ENCODE data around the gene RNF13.

Gene RNF13

GRCh38 chr3:149894205-149894604 lies 81.2 kb downstream of the RNF13 start:
- H3K36me3 Mint-ChIP-seq: peaks cover 20% of the 10 kb centered on the region
- no peaks in the 10 kb centered on the region for H3K9me3 Mint-ChIP-seq
- no peak overlapping the region for H3K27ac Mint-ChIP-seq
- no peak overlapping the region for H3K4me3 Mint-ChIP-seq
- no peaks in the 10 kb centered on the region for H3K27me3 Mint-ChIP-seq
- peaks cover 11% of the 10 kb centered on the region for H3K4me1 Mint-ChIP-seq

GRCh38 chr3:149895339-149895738 lies 82.3 kb downstream of the RNF13 start:
- H3K4me1 Mint-ChIP-seq: peaks cover 11% of the 10 kb centered on the region
- H3K9me3 Mint-ChIP-seq: no peaks in the 10 kb centered on the region
- no peak overlapping the region for H3K4me3 Mint-ChIP-seq
- H3K27me3 Mint-ChIP-seq: no peaks in the 10 kb centered on the region
- H3K36me3 Mint-ChIP-seq: peaks cover 14% of the 10 kb centered on the region
- no peak overlapping the region for H3K27ac Mint-ChIP-seq

GRCh38 chr3:149895769-149896168 lies 82.8 kb downstream of the RNF13 start:
- H3K27me3 Mint-ChIP-seq: no peaks in the 10 kb centered on the region
- no peak overlapping the region for H3K4me3 Mint-ChIP-seq
- H3K27ac Mint-ChIP-seq: no peak overlapping the region
- H3K36me3 Mint-ChIP-seq: peaks cover 13% of the 10 kb centered on the region
- no peaks in the 10 kb centered on the region for H3K9me3 Mint-ChIP-seq
- peaks cover 7% of the 10 kb centered on the region for H3K4me1 Mint-ChIP-seq

GRCh38 chr3:149898771-149899170 lies 85.8 kb downstream of the RNF13 start:
- Mint-ChIP-seq H3K36me3 (peaks cover 19% of the 10 kb centered on the region), H3K27me3 (no peaks in the 10 kb centered on the region), H3K4me1 (peaks cover 7% of the 10 kb centered on the region), H3K4me3 (no peak overlapping the region), H3K9me3 (no peaks in the 10 kb centered on the region), H3K27ac (no peak overlapping the region)

- no peaks in the 10 kb centered on the region for H3K27me3 Mint-ChIP-seq
- H3K36me3 Mint-ChIP-seq: peaks cover 23% of the 10 kb centered on the region
- H3K4me1 Mint-ChIP-seq: peaks cover 7% of the 10 kb centered on the region
- no peaks in the 10 kb centered on the region for H3K9me3 Mint-ChIP-seq
- H3K4me3 Mint-ChIP-seq: no peak overlapping the region
- no peak overlapping the region for H3K27ac Mint-ChIP-seq
Measured at GRCh38 chr3:149900322-149900721, 87.3 kb downstream of the RNF13 start.

- Mint-ChIP-seq H3K36me3 (peaks cover 21% of the 10 kb centered on the region), H3K27ac (no peak overlapping the region)
Measured at GRCh38 chr3:149901770-149902169, 88.8 kb downstream of the RNF13 start.

GRCh38 chr3:149902498-149903139 lies 89.6 kb downstream of the RNF13 start:
- H3K9me3 Mint-ChIP-seq: no peaks in the 10 kb centered on the region
- H3K4me3 Mint-ChIP-seq: no peak overlapping the region
- no peaks in the 10 kb centered on the region for H3K27me3 Mint-ChIP-seq
- H3K4me1 Mint-ChIP-seq: peaks cover 7% of the 10 kb centered on the region
- H3K36me3 Mint-ChIP-seq: peaks cover 19% of the 10 kb centered on the region
- peak overlapping the region; percentile 76 for H3K27ac Mint-ChIP-seq

More at GRCh38 chr3:149901770-149902169, 88.8 kb downstream of the RNF13 start:
- H3K9me3 Mint-ChIP-seq: no peaks in the 10 kb centered on the region
- peaks cover 7% of the 10 kb centered on the region for H3K4me1 Mint-ChIP-seq
- H3K4me3 Mint-ChIP-seq: no peak overlapping the region
- H3K27me3 Mint-ChIP-seq: no peaks in the 10 kb centered on the region

- peaks cover 12% of the 10 kb centered on the region for H3K36me3 Mint-ChIP-seq
- H3K9me3 Mint-ChIP-seq: no peaks in the 10 kb centered on the region
- H3K27ac Mint-ChIP-seq: no peak overlapping the region
- H3K4me3 Mint-ChIP-seq: no peak overlapping the region
- peaks cover 7% of the 10 kb centered on the region for H3K4me1 Mint-ChIP-seq
- H3K27me3 Mint-ChIP-seq: no peaks in the 10 kb centered on the region
Measured at GRCh38 chr3:149906036-149906435, 93.0 kb downstream of the RNF13 start.

- no peaks in the 10 kb centered on the region for H3K9me3 Mint-ChIP-seq
- no peak overlapping the region for H3K4me3 Mint-ChIP-seq
- peaks cover 3% of the 10 kb centered on the region for H3K4me1 Mint-ChIP-seq
- peaks cover 14% of the 10 kb centered on the region for H3K36me3 Mint-ChIP-seq
- no peak overlapping the region for H3K27ac Mint-ChIP-seq
- H3K27me3 Mint-ChIP-seq: no peaks in the 10 kb centered on the region
Measured at GRCh38 chr3:149908424-149908957, 95.5 kb downstream of the RNF13 start.

GRCh38 chr3:149909923-149910322 lies 96.9 kb downstream of the RNF13 start:
- no peak overlapping the region for H3K27ac Mint-ChIP-seq
- peaks cover 3% of the 10 kb centered on the region for H3K4me1 Mint-ChIP-seq
- no peaks in the 10 kb centered on the region for H3K27me3 Mint-ChIP-seq
- no peak overlapping the region for H3K4me3 Mint-ChIP-seq
- no peaks in the 10 kb centered on the region for H3K9me3 Mint-ChIP-seq
- H3K36me3 Mint-ChIP-seq: peaks cover 13% of the 10 kb centered on the region

- Mint-ChIP-seq H3K36me3 (peaks cover 36% of the 10 kb centered on the region), H3K4me3 (no peak overlapping the region), H3K9me3 (no peaks in the 10 kb centered on the region), H3K4me1 (no peaks in the 10 kb centered on the region), H3K27me3 (no peaks in the 10 kb centered on the region), H3K27ac (no peak overlapping the region)
Measured at GRCh38 chr3:149917124-149917667, 104.2 kb downstream of the RNF13 start.

GRCh38 chr3:149919509-149919908 lies 106.5 kb downstream of the RNF13 start:
- H3K36me3 Mint-ChIP-seq: peaks cover 32% of the 10 kb centered on the region
- no peaks in the 10 kb centered on the region for H3K27me3 Mint-ChIP-seq
- H3K9me3 Mint-ChIP-seq: no peaks in the 10 kb centered on the region
- no peak overlapping the region for H3K27ac Mint-ChIP-seq
- H3K4me1 Mint-ChIP-seq: no peaks in the 10 kb centered on the region
- H3K4me3 Mint-ChIP-seq: no peak overlapping the region

GRCh38 chr3:149920119-149920518 lies 107.1 kb downstream of the RNF13 start:
- H3K4me3 Mint-ChIP-seq: no peak overlapping the region
- peaks cover 30% of the 10 kb centered on the region for H3K36me3 Mint-ChIP-seq
- no peak overlapping the region for H3K27ac Mint-ChIP-seq
- H3K9me3 Mint-ChIP-seq: no peaks in the 10 kb centered on the region
- H3K27me3 Mint-ChIP-seq: no peaks in the 10 kb centered on the region
- no peaks in the 10 kb centered on the region for H3K4me1 Mint-ChIP-seq

- no peaks in the 10 kb centered on the region for H3K27me3 Mint-ChIP-seq
- peaks cover 26% of the 10 kb centered on the region for H3K36me3 Mint-ChIP-seq
- H3K4me3 Mint-ChIP-seq: no peak overlapping the region
- H3K9me3 Mint-ChIP-seq: peaks cover 6% of the 10 kb centered on the region
- peaks cover 32% of the 10 kb centered on the region for H3K4me1 Mint-ChIP-seq
- no peak overlapping the region for H3K27ac Mint-ChIP-seq
Measured at GRCh38 chr3:149933008-149933407, 120.0 kb downstream of the RNF13 start.

- H3K4me3 Mint-ChIP-seq: no peak overlapping the region
- H3K9me3 Mint-ChIP-seq: peaks cover 6% of the 10 kb centered on the region
- peaks cover 24% of the 10 kb centered on the region for H3K36me3 Mint-ChIP-seq
- H3K27me3 Mint-ChIP-seq: no peaks in the 10 kb centered on the region
- no peak overlapping the region for H3K27ac Mint-ChIP-seq
- peaks cover 32% of the 10 kb centered on the region for H3K4me1 Mint-ChIP-seq
Measured at GRCh38 chr3:149933858-149934257, 120.8 kb downstream of the RNF13 start.

- Mint-ChIP-seq H3K27ac (no peak overlapping the region), H3K4me3 (no peak overlapping the region), H3K36me3 (peaks cover 24% of the 10 kb centered on the region), H3K27me3 (no peaks in the 10 kb centered on the region), H3K9me3 (peaks cover 6% of the 10 kb centered on the region), H3K4me1 (peaks cover 39% of the 10 kb centered on the region)
Measured at GRCh38 chr3:149934524-149934923, 121.5 kb downstream of the RNF13 start.

Measured in activated naive CD4-positive, alpha-beta T cell treated with anti-CD3 and anti-CD28 coated beads, Interleukin-2, amount 50 U/mL, for 24 hours (primary cell).